Pancreas (tissue), 10 donors: ENCODE measurements around the gene SP2. TPM values are rescaled to one million over a fixed set of nuclear protein-coding genes. Genes with fewer than 3 reads are reported as not detected.

Experiments
- ATAC-seq, 4 donors: fragments of 200-7000 bp; cut with Tn5 transposase; one replicate each; pipeline versions ENCODE4 v1.8.0 to v1.9.1; 2020; ENCODE audit warnings: mild to moderate bottlenecking in 4 of 4, moderate library complexity in 4 of 4
- DNase-seq, 6 donors: peaks; one replicate each; pipeline ENCODE4 v3.0.0-alpha.2; 2020
- FAIRE-seq: peaks from 2 replicates; lab custom pipeline; 2012; peaks lifted over from hg19 to GRCh38; lab: Jason Lieb, UNC
- H3K27ac ChIP-seq, 4 donors: fragments of 200-600 bp; sonication (generic); 1 replicate in 3 of 4; 2 replicates in 1 of 4; pipeline versions ENCODE4 v1.5.0 to v1.8.0; 2020
- H3K27me3 ChIP-seq, 4 donors: fragments of 200-600 bp; one replicate each; pipeline ENCODE4 v1.8.0; 2021
- H3K36me3 ChIP-seq, 3 donors: fragments of 200-600 bp; sonication (generic) in 1 of 3; one replicate each; pipeline versions ENCODE4 v1.5.0 to v1.8.0; 2020 to 2021
- H3K4me1 ChIP-seq, 3 donors: fragments of 200-600 bp; one replicate each; pipeline ENCODE4 v1.8.0; 2021
- H3K4me3 ChIP-seq, 4 donors: fragments of 200-600 bp; sonication (generic) in 2 of 4; one replicate each; pipeline versions ENCODE4 v1.5.0 to v1.8.0; 2020 to 2021
- H3K9me3 ChIP-seq, 4 donors: fragments of 200-600 bp; one replicate each; pipeline ENCODE4 v1.8.0; 2021
- CTCF ChIP-seq, 4 donors: fragments of 200-600 bp; sonication (generic) in 3 of 4; IDR thresholded peaks; one replicate each; pipeline versions ENCODE4 v1.5.0 to v1.8.0; 2021; ENCODE audit warnings: antibody characterized with exemption in 4 of 4
- WGBS, 2 donors: extraction: QIAGEN DNeasy Blood & Tissue Kit; methylation state at CpG; one replicate each; pipeline ENCODE4 v1.1.7; 2013; 5-methylcytosine and 5-hydroxymethylcytosine counted together
- intact Hi-C, 3 donors: fragments of 100-400 bp; cut with DNase I; formaldehyde crosslinking; loops; one replicate each; pipeline versions ENCODE4 v1.11.1 to v1.14.2; 2022
- polyA plus RNA-seq, 2 donors: library from polyadenylated mRNA; stranded (reverse); fragments of 200-250 nt; gene quantifications; one replicate each; pipeline ENCODE4 v1.2.3, GENCODE V29; 2013
- total RNA-seq, 6 donors: library from RNA; stranded (reverse); fragmentation: NEBNext Ultra II Directional in 4 of 6; extraction: Animal tissue kit (Norgen Biotek cat#: 25700) in 4 of 6; gene quantifications; one replicate each; pipeline versions ENCODE4 v1.2.1 to v1.2.4, GENCODE V29; 2021 to 2023
- donor health status: healthy with polysubstance abuse.
- donor health status: DM: no; HTN: no; CAD: no; lungs with moderate emphysema.
- donor health status: DM: no; HTN: no; CAD: no.
- donor health status: control.
- donor health status: control.
- donor health status: Bipolar disorder and iron deficiency.
- donor health status: DM: yes; HTN: yes; CAD: no.
- donor health status: DM: no; HTN: no; CAD: no.
- donor health status: DM: no; HTN: no; CAD: no.
- donor health status: DM: yes; HTN: yes; CAD: no.

The SP2 gene
- total and polyA plus RNA-seq, 8 donors = 5.2 to 8.8 (median 6.9) TPM

GRCh38 chr17:47896672-47897490, 845 bp downstream of the SP2 start:
- peaks cover 0 to 15% (median 0%) of the 10 kb centered on the region in 3 donors for H3K4me1 ChIP-seq
- no peaks in the 10 kb centered on the region for H3K27me3 ChIP-seq
- H3K9me3 ChIP-seq = no peaks in the 10 kb centered on the region
- peak overlapping the region; percentile 39 to 89 (median 78) for H3K4me3 ChIP-seq
- no peak for FAIRE-seq
- TF ChIP-seq CTCF (IDR thresholded peaks at IDR 0.05) = no peak
- H3K27ac ChIP-seq = peak overlapping the region; percentile 96 to 99 (median 98)
- intact Hi-C loops = no loop called here
- ATAC-seq = no peak
- no peak for DNase-seq
- no peaks in the 10 kb centered on the region for H3K36me3 ChIP-seq
- WGBS, 2 donors = 2% methylated on average over 22 of the region's 22 CpGs

GRCh38 chr17:47897561-47897960, 1.5 kb downstream of the SP2 start:
- Histone ChIP-seq H3K27me3 (no peaks in the 10 kb centered on the region), H3K4me3 (peak overlapping the region in 1 of 4 donors; percentile 81), H3K4me1 (peaks cover 0 to 15% (median 0%) of the 10 kb centered on the region in 3 donors), H3K27ac (peak overlapping the region in 1 of 4 donors; percentile 99), H3K36me3 (no peaks in the 10 kb centered on the region), H3K9me3 (no peaks in the 10 kb centered on the region)
- no peak for TF ChIP-seq CTCF (IDR thresholded peaks at IDR 0.05)
- no peak for FAIRE-seq
- no peak for ATAC-seq
- intact Hi-C loops = no loop called here
- no peak for DNase-seq
- WGBS, 2 donors = 59 to 65% methylated on average over 5 of the region's 5 CpGs

- no peak for FAIRE-seq
- intact Hi-C loops = no loop called here
- DNase-seq = no peak
- Histone ChIP-seq H3K9me3 (no peaks in the 10 kb centered on the region), H3K27me3 (no peaks in the 10 kb centered on the region), H3K36me3 (no peaks in the 10 kb centered on the region), H3K27ac (no peak overlapping the region), H3K4me1 (peaks cover 0 to 15% (median 0%) of the 10 kb centered on the region in 3 donors), H3K4me3 (no peak overlapping the region)
- TF ChIP-seq CTCF (IDR thresholded peaks at IDR 0.05) = no peak
- no peak for ATAC-seq
Observed at GRCh38 chr17:47898241-47898640, 2.2 kb downstream of the SP2 start.

- intact Hi-C loops = no loop called here
Observed at GRCh38 chr17:47899643-47900042, 3.6 kb downstream of the SP2 start.

More at GRCh38 chr17:47899643-47900042, 3.6 kb downstream of the SP2 start:
- DNase-seq = peak in 1 of 6 donors; percentile 18
- no peak overlapping the region for H3K27ac ChIP-seq
- no peak for TF ChIP-seq CTCF (IDR thresholded peaks at IDR 0.05)
- no peak for ATAC-seq
- peaks cover 0 to 13% (median 2%) of the 10 kb centered on the region in 3 donors for H3K4me1 ChIP-seq
- no peak overlapping the region for H3K4me3 ChIP-seq
- no peaks in the 10 kb centered on the region for H3K27me3 ChIP-seq
- FAIRE-seq = no peak
- no peaks in the 10 kb centered on the region for H3K36me3 ChIP-seq
- H3K9me3 ChIP-seq = no peaks in the 10 kb centered on the region
- 88 to 90% methylated on average over 5 of the region's 5 CpGs for WGBS, 2 donors
